LNCaP clone FGC (cell line): ENCODE measurements around the gene SEMA5B.

Experiments
- DNase-seq: peaks from one replicate; pipeline ENCODE4 v3.0.0-alpha.2; 2011; ENCODE audit warnings: low read depth
- H3K4me3 ChIP-seq: 2 replicates; pipeline ENCODE4 v1.5.1; 2011; ENCODE audit warnings: mild to moderate bottlenecking, low read depth, low read length, control low read depth
- CTCF ChIP-seq: IDR thresholded peaks from 2 replicates; pipeline ENCODE4 v1.5.1; 2012; ENCODE audit warnings: mild to moderate bottlenecking; ENCODE audit not compliant: control insufficient read depth, insufficient read depth; ENCODE audit errors: extremely low read depth

The SEMA5B gene

GRCh38 chr3:123055352-123055751, 27.8 kb upstream of the SEMA5B start:
- DNase-seq: no peak
- H3K4me3 ChIP-seq: no peak overlapping the region
- no peak for TF ChIP-seq CTCF

GRCh38 chr3:123054931-123055330, 27.4 kb upstream of the SEMA5B start:
- DNase-seq: no peak
- H3K4me3 ChIP-seq: no peak overlapping the region
- no peak for TF ChIP-seq CTCF

GRCh38 chr3:123054109-123054778, 26.7 kb upstream of the SEMA5B start:
- TF ChIP-seq CTCF: no peak
- no peak overlapping the region for H3K4me3 ChIP-seq
- no peak for DNase-seq

- TF ChIP-seq CTCF: no peak
- H3K4me3 ChIP-seq: no peak overlapping the region
- DNase-seq: no peak
Observed at GRCh38 chr3:123053107-123053506, 25.5 kb upstream of the SEMA5B start.

GRCh38 chr3:123050666-123051065, 23.1 kb upstream of the SEMA5B start:
- no peak overlapping the region for H3K4me3 ChIP-seq
- DNase-seq: no peak
- no peak for TF ChIP-seq CTCF

- TF ChIP-seq CTCF: no peak
- no peak for DNase-seq
- no peak overlapping the region for H3K4me3 ChIP-seq
Observed at GRCh38 chr3:123048480-123049237, 21.1 kb upstream of the SEMA5B start.

- no peak for DNase-seq
- no peak for TF ChIP-seq CTCF
- H3K4me3 ChIP-seq: no peak overlapping the region
Observed at GRCh38 chr3:123047062-123047319, 19.4 kb upstream of the SEMA5B start.
